GM12878 (cell line): ENCODE measurements around the gene PJA2. TPM values are rescaled to one million over a fixed set of nuclear protein-coding genes. Genes with fewer than 3 reads are reported as not detected.

Source experiments
- ATAC-seq: fragments of 200-7000 bp; cut with Tn5 transposase; 3 replicates; pipeline ENCODE4 v1.9.1; 2020; ENCODE audit warnings: mild to moderate bottlenecking, moderate library complexity
- BruUV-seq: library from RNA; stranded (reverse); fragments of 400-500 nt; replicated peaks from 2 replicates; lab custom pipeline; 2021; lab: Mats Ljungman, UMichigan
- CTCF ChIA-PET: fragments of 300-600 bp; sonication (Branson Sonifier 250); formaldehyde crosslinking; extraction: SDS; loops from one replicate; lab custom pipeline; 2021; ENCODE audit warnings: inconsistent platforms; lab: Yijun Ruan, JAX
- POLR2A ChIA-PET: fragments of 350-600 bp; formaldehyde crosslinking; extraction: SDS; loops from one replicate; lab custom pipeline; 2021; ENCODE audit warnings: inconsistent platforms; lab: Charles Lee
- RAD21 ChIA-PET: fragments of 300-600 bp; sonication (Branson Sonifier 250); formaldehyde crosslinking; loops from one replicate; lab custom pipeline; 2023; ENCODE audit warnings: antibody characterized with exemption; ENCODE audit not compliant: unreplicated experiment; lab: Charles Lee
- SMC1A ChIA-PET: fragments of 300-600 bp; sonication (Branson Sonifier 250); formaldehyde crosslinking; loops from one replicate; lab custom pipeline; 2023; ENCODE audit not compliant: unreplicated experiment, uncharacterized antibody; lab: Charles Lee
- DNase-seq: peaks from one replicate; pipeline ENCODE4 v3.0.0-alpha.2; 2011; ENCODE audit warnings: low read depth, low spot score
- FAIRE-seq: peaks from 3 replicates; lab custom pipeline; 2011; peaks lifted over from hg19 to GRCh38; lab: Jason Lieb, UNC
- H2AFZ ChIP-seq: 2 replicates; pipeline ENCODE4 v1.6.0; 2011; ENCODE audit warnings: low read depth, low read length, control low read depth; ENCODE audit not compliant: control insufficient read depth
- H3K27ac ChIP-seq: 2 replicates; pipeline ENCODE4 v1.5.1; 2011; ENCODE audit warnings: control low read depth; ENCODE audit not compliant: control insufficient read depth, insufficient read depth
- H3K27me3 ChIP-seq, 2 experiments: replicated peaks in 1 of 2; 2 replicates each; pipeline versions ENCODE4 v1.6.0 to v1.6.1; 2011; ENCODE audit warnings: low read length in 1 of 2; ENCODE audit not compliant: control insufficient read depth in 2 of 2, insufficient read depth in 2 of 2
- H3K36me3 ChIP-seq, 2 experiments: 2 replicates each; pipeline ENCODE4 v1.5.1; 2011; ENCODE audit warnings: low read length in 1 of 2; ENCODE audit not compliant: control insufficient read depth in 2 of 2, insufficient read depth in 2 of 2
- H3K4me1 ChIP-seq: 2 replicates; pipeline ENCODE4 v1.6.1; 2011; ENCODE audit warnings: mild to moderate bottlenecking, low read length, moderate library complexity, mixed read lengths; ENCODE audit not compliant: control insufficient read depth, insufficient read depth
- H3K4me2 ChIP-seq: 2 replicates; pipeline ENCODE4 v1.6.0; 2011; ENCODE audit warnings: control low read depth; ENCODE audit not compliant: control insufficient read depth, insufficient read depth
- H3K4me3 ChIP-seq: fragments of 200-600 bp; sonication (generic); 2 replicates; pipeline ENCODE4 v1.5.1; 2016
- H3K79me2 ChIP-seq: 2 replicates; pipeline ENCODE4 v1.6.0; 2011; ENCODE audit warnings: low read length; ENCODE audit not compliant: control insufficient read depth, insufficient read depth
- H3K9ac ChIP-seq: 2 replicates; pipeline ENCODE4 v1.8.0; 2011; ENCODE audit warnings: low read length, control low read depth, mixed read lengths; ENCODE audit not compliant: control insufficient read depth, insufficient read depth
- H3K9me3 ChIP-seq: replicated peaks from 3 replicates; pipeline ENCODE4 v1.5.1; 2011; ENCODE audit warnings: mild to moderate bottlenecking, low read length; ENCODE audit not compliant: control insufficient read depth, insufficient read depth
- H4K20me1 ChIP-seq: 2 replicates; pipeline ENCODE4 v1.6.0; 2011; ENCODE audit not compliant: control insufficient read depth, insufficient read depth
- E2F4 ChIP-seq: IDR thresholded peaks from 2 replicates; pipeline ENCODE4 v1.6.1; 2012; ENCODE audit warnings: low read depth, low read length, improper control_type of control experiment
- FOS ChIP-seq: IDR thresholded peaks from 3 replicates; pipeline ENCODE4 v1.6.1; 2011; ENCODE audit warnings: borderline replicate concordance; ENCODE audit not compliant: insufficient read length; ENCODE audit errors: extremely low read depth
- FOXM1 ChIP-seq: IDR thresholded peaks from 2 replicates; pipeline ENCODE4 v1.6.1; 2012; ENCODE audit warnings: low read depth, mild to moderate bottlenecking, inconsistent platforms, low read length, moderate library complexity
- MAX ChIP-seq: IDR thresholded peaks from 2 replicates; pipeline ENCODE4 v1.6.1; 2012; ENCODE audit warnings: low read depth, low read length, improper control_type of control experiment
- NR2C2 ChIP-seq: IDR thresholded peaks from 2 replicates; pipeline ENCODE4 v1.6.1; 2011; ENCODE audit warnings: borderline replicate concordance, low read depth; ENCODE audit not compliant: control insufficient read depth, insufficient read length
- SMAD1 ChIP-seq: fragments of 450-650 bp; IDR thresholded peaks from 2 replicates; pipeline ENCODE4 v1.6.1; 2018; ENCODE audit warnings: mild to moderate bottlenecking, low read depth; ENCODE audit not compliant: partially characterized antibody
- SREBF2 ChIP-seq: IDR thresholded peaks from 2 replicates; pipeline ENCODE4 v1.6.1; 2012; ENCODE audit warnings: mild to moderate bottlenecking, low read length
- ZNF217 ChIP-seq: fragments of 450-650 bp; IDR thresholded peaks from 2 replicates; pipeline ENCODE4 v1.6.1; 2017; ENCODE audit warnings: antibody characterized with exemption, mild to moderate bottlenecking
- ZNF274 ChIP-seq: IDR thresholded peaks from one replicate; pipeline ENCODE4 v1.8.0; 2011; ENCODE audit not compliant: insufficient read length, insufficient read depth
- ZNF592 ChIP-seq: fragments of 450-650 bp; IDR thresholded peaks from 2 replicates; pipeline ENCODE4 v1.6.1; 2017; ENCODE audit warnings: mild to moderate bottlenecking, moderate library complexity
- ZNF687 ChIP-seq: fragments of 450-650 bp; IDR thresholded peaks from 2 replicates; pipeline ENCODE4 v1.6.1; 2017; ENCODE audit warnings: mild to moderate bottlenecking, moderate library complexity
- ZZZ3 ChIP-seq: IDR thresholded peaks from 2 replicates; pipeline ENCODE4 v1.6.1; 2011; ENCODE audit warnings: low read depth; ENCODE audit not compliant: control insufficient read depth, insufficient read length
- WGBS: methylation state at CpG from one replicate; pipeline ENCODE4 v1.1.6; 2016; ENCODE audit warnings: low lambda C conversion rate; ENCODE audit not compliant: insufficient replicate concordance, insufficient coverage; ENCODE audit errors: missing lambda C conversion rate; 5-methylcytosine and 5-hydroxymethylcytosine counted together
- in situ Hi-C: fragments of 300-500 bp; cut with MboI; formaldehyde crosslinking; loops from 9 replicates; pipeline ENCODE4 v1.14.3; 2018; ENCODE audit warnings: mixed read lengths
- intact Hi-C: fragments of 100-400 bp; cut with micrococcal nuclease; formaldehyde crosslinking; loops from one replicate; pipeline ENCODE4 v1.14.2; 2022; ENCODE audit not compliant: unreplicated experiment
- polyA plus RNA-seq, 11 experiments: library from polyadenylated mRNA; depleted of rRNA in 4 of 11; unstranded in 6 of 11; stranded (reverse) in 5 of 11; fragments of >200 nt; fragmentation: Nextera tagmentation in 4 of 11; fragmentation: Illumina TruSeq in 1 of 11; extraction: Ambion mirVana in 4 of 11; extraction: Trizol in 1 of 11; gene quantifications; 1 replicate in 1 of 11; 2 replicates in 10 of 11; pipeline versions ENCODE4 v1.2.1 to v1.2.3, GENCODE V29; 2011 to 2016; ENCODE audit warnings: inconsistent platforms in 2 of 11, missing spikeins in 2 of 11, low read depth in 1 of 11
- total RNA-seq, 4 experiments: library from RNA; depleted of rRNA in 3 of 4; stranded (reverse); fragments of >200 nt in 3 of 4; fragmentation: Illumina TruSeq in 1 of 4; extraction: Trizol in 1 of 4; gene quantifications; 2 replicates each; pipeline versions ENCODE4 v1.2.1 to v1.2.3, GENCODE V29; 2013 to 2021

Gene PJA2
- total and polyA plus RNA-seq, 10 of the 15 experiments (the other 5 are each of a cell fraction or from before 2014, with no cell fraction given), result 27.8 to 93.4 (median 47.8) TPM

- Histone ChIP-seq H3K9ac (peak overlapping the region; percentile 93), H3K4me2 (peak overlapping the region; percentile 44; the same call in 1 of the 2 replicates), H2AFZ (peak overlapping the region; percentile 86), H3K4me1 (peaks cover 10% of the 10 kb centered on the region; the same call in 1 of the 2 replicates), H3K4me3 (peak overlapping the region; percentile 92), H3K79me2 (peaks cover 51% of the 10 kb centered on the region), H3K27me3 (no peaks in the 10 kb centered on the region), H3K36me3 (peaks cover 0 to 5% of the 10 kb centered on the region in 2 experiments; a peak in 1 of 4 replicates), H4K20me1 (no peaks in the 10 kb centered on the region), H3K9me3 (peaks cover 5% of the 10 kb centered on the region; the same call in 2 of the 3 replicates), H3K27ac (peak overlapping the region; percentile 98)
- ChIA-PET POLR2A (interaction anchor here (0.6 to 1.6 kb wide), 8 partner anchors 59 to 1789 kb away, joined by 3 to 7 read pairs (median 4); no protein-coding TSS in a partner anchor), CTCF (interaction anchor here (0.5 to 0.7 kb wide), 2 partner anchors 23 to 680 kb away, joined by 4 read pairs; no protein-coding TSS in a partner anchor), RAD21 (interaction anchor here (1.5 kb wide), 1 partner anchor 551 kb away, joined by 4 read pairs; no protein-coding TSS in a partner anchor), SMC1A (no interaction called here)
- DNase-seq (peak; percentile 51), FAIRE-seq (peak; percentile 54), ATAC-seq (peak; percentile 55)
- intact Hi-C loops, result loop anchor here (10.0 kb wide), 1 partner anchor 684 kb away; no protein-coding TSS in a partner anchor
- BruUV-seq, result TSS peak; percentile 78
- in situ Hi-C loops, result no loop called here
- WGBS, result 2% methylated on average over 46 of the region's 52 CpGs
- TF ChIP-seq ZNF687 (peak; percentile 47; the same call in 1 of the 2 replicates), NR2C2 (no peak), ZZZ3 (no peak), ZNF217 (no peak; the same call in 1 of the 2 replicates), MAX (peak; percentile 42), E2F4 (no peak; the same call in 1 of the 2 replicates), FOXM1 (peak; percentile 51; the same call in 1 of the 2 replicates), ZNF274 (no peak), FOS (no peak), SMAD1 (no peak), ZNF592 (no peak), SREBF2 (no peak)
Measured at GRCh38 chr5:109408991-109409843, 557 bp downstream of the PJA2 start.
